DMS 273 (cell line): Measurements from ENCODE around the gene ESPN.

Experiments
- DNase-seq: peaks from one replicate; lab custom pipeline; 2025; ENCODE audit not compliant: unreplicated experiment; lab: John Stamatoyannopoulos, UW

ESPN gene

GRCh38 chr1:6463120-6463412 is 38.5 kb downstream of the ESPN start:
- DNase-seq = no peak

- peak; percentile 70 for DNase-seq
Measured at GRCh38 chr1:6464514-6464836, 39.9 kb downstream of the ESPN start.

- DNase-seq = no peak
Measured at GRCh38 chr1:6464915-6465314, 40.3 kb downstream of the ESPN start.

GRCh38 chr1:6465461-6466005 is 41.0 kb downstream of the ESPN start:
- no peak for DNase-seq

GRCh38 chr1:6466023-6466422 is 41.4 kb downstream of the ESPN start, which contains the start of gene TNFRSF25:
Gene TNFRSF25 (minus strand): TSS chr1:6466173. CDS start chr1:6466107, 66 bp downstream.
- no peak for DNase-seq

- DNase-seq = no peak
Measured at GRCh38 chr1:6466751-6467150, 42.2 kb downstream of the ESPN start.

- DNase-seq = no peak
Measured at GRCh38 chr1:6467224-6467623, 42.6 kb downstream of the ESPN start.

GRCh38 chr1:6467744-6468688 is 43.4 kb downstream of the ESPN start:
- DNase-seq = no peak

GRCh38 chr1:6468729-6469461 is 44.3 kb downstream of the ESPN start:
- no peak for DNase-seq

- no peak for DNase-seq
Measured at GRCh38 chr1:6470132-6471085, 45.8 kb downstream of the ESPN start.

- no peak for DNase-seq
Measured at GRCh38 chr1:6471086-6471969, 46.8 kb downstream of the ESPN start.

- no peak for DNase-seq
Measured at GRCh38 chr1:6471970-6472368, 47.4 kb downstream of the ESPN start.

- DNase-seq = no peak
Measured at GRCh38 chr1:6472391-6472790, 47.8 kb downstream of the ESPN start.

GRCh38 chr1:6473156-6473555 is 48.6 kb downstream of the ESPN start:
- DNase-seq = no peak

- no peak for DNase-seq
Measured at GRCh38 chr1:6473974-6474814, 49.6 kb downstream of the ESPN start.

GRCh38 chr1:6474815-6475282 is 50.3 kb downstream of the ESPN start:
- DNase-seq = no peak

GRCh38 chr1:6475381-6476133 is 51.0 kb downstream of the ESPN start:
- DNase-seq = peak; percentile 73

GRCh38 chr1:6476483-6476882 is 51.9 kb downstream of the ESPN start:
- no peak for DNase-seq
